SK-N-SH (cell line): ENCODE data around the gene ZNF587B. TPM values are rescaled to one million over a fixed set of nuclear protein-coding genes. Genes with fewer than 3 reads are reported as not detected.

Experiments used
- CTCF ChIA-PET: fragments of 300-600, 350-600 bp; formaldehyde crosslinking; extraction: SDS; loops from one replicate; lab custom pipeline; 2021; lab: Yijun Ruan, JAX
- POLR2A ChIA-PET: fragments of 350-600 bp; sonication (Branson Sonifier 250); formaldehyde crosslinking; extraction: SDS; loops from one replicate; lab custom pipeline; 2020; ENCODE audit warnings: antibody characterized with exemption, inconsistent platforms; lab: Yijun Ruan, JAX
- DNase-seq: peaks from one replicate; pipeline ENCODE4 v3.0.0; 2012
- H2AFZ ChIP-seq: fragments of 200-600 bp; sonication (generic); 2 replicates; pipeline ENCODE4 v1.8.1; 2016; ENCODE audit warnings: antibody characterized with exemption, mild to moderate bottlenecking, low read depth
- H3F3A ChIP-seq: fragments of 200-600 bp; sonication (generic); replicated peaks from 2 replicates; pipeline ENCODE3; 2016; ENCODE audit warnings: antibody characterized with exemption, mild to moderate bottlenecking; ENCODE audit not compliant: insufficient read depth
- H3K27ac ChIP-seq, 2 experiments: fragments of 200-500 bp in 1 of 2; fragments of 200-600 bp in 1 of 2; sonication (Bioruptor generic) in 1 of 2; sonication (generic), shearing (Covaris generic) in 1 of 2; 2 replicates each; pipeline versions ENCODE4 v1.5.1 to v1.6.1; 2014 to 2016; ENCODE audit warnings: low read depth in 2 of 2, inconsistent platforms in 1 of 2, low read length in 1 of 2, mild to moderate bottlenecking in 1 of 2, mixed read lengths in 1 of 2
- H3K27me3 ChIP-seq: fragments of 200-600 bp; sonication (generic), shearing (Covaris generic); 2 replicates; pipeline ENCODE4 v1.6.1; 2016; ENCODE audit warnings: mixed run types; ENCODE audit not compliant: insufficient read depth
- H3K36me3 ChIP-seq, 2 experiments: fragments of 200-500 bp in 1 of 2; fragments of 200-600 bp in 1 of 2; sonication (Bioruptor generic) in 1 of 2; sonication (generic) in 1 of 2; replicated peaks in 1 of 2; 2 replicates each; pipeline versions ENCODE3 to v1.5.1; 2014 to 2016; ENCODE audit warnings: low read length in 1 of 2, mild to moderate bottlenecking in 1 of 2; ENCODE audit not compliant: insufficient read depth in 2 of 2, control insufficient read depth in 1 of 2
- H3K4me1 ChIP-seq, 2 experiments: fragments of 200-500 bp in 1 of 2; fragments of 200-600 bp in 1 of 2; sonication (Bioruptor generic) in 1 of 2; sonication (generic), shearing (Covaris generic) in 1 of 2; 2 replicates each; pipeline versions ENCODE4 v1.5.1 to v1.6.1; 2014 to 2016; ENCODE audit warnings: low read depth in 1 of 2, low read length in 1 of 2, mixed run types in 1 of 2; ENCODE audit not compliant: insufficient read depth in 2 of 2, control insufficient read depth in 1 of 2
- H3K4me2 ChIP-seq: fragments of 200-600 bp; sonication (generic), shearing (Covaris generic); 2 replicates; pipeline ENCODE4 v1.6.1; 2017; ENCODE audit warnings: mixed run types
- H3K4me3 ChIP-seq, 2 experiments: fragments of 200-500 bp in 1 of 2; fragments of 200-600 bp in 1 of 2; sonication (Bioruptor generic) in 1 of 2; sonication (generic), shearing (Covaris generic) in 1 of 2; 2 replicates each; pipeline versions ENCODE4 v1.5.1 to v1.8.1; 2014 to 2016; ENCODE audit warnings: low read depth in 2 of 2, inconsistent platforms in 1 of 2, low read length in 1 of 2, mild to moderate bottlenecking in 1 of 2, mixed read lengths in 1 of 2, moderate library complexity in 1 of 2
- H3K79me2 ChIP-seq: fragments of 200-600 bp; sonication (generic); 2 replicates; pipeline ENCODE4 v1.8.1; 2017; ENCODE audit warnings: mild to moderate bottlenecking; ENCODE audit not compliant: insufficient read depth
- H3K9ac ChIP-seq: fragments of 200-600 bp; sonication (generic); 2 replicates; pipeline ENCODE4 v1.6.1; 2017; ENCODE audit warnings: mixed run types
- H3K9me2 ChIP-seq: fragments of 200-600 bp; sonication (generic); 2 replicates; pipeline ENCODE4 v1.6.1; 2017; ENCODE audit warnings: mixed run types
- H3K9me3 ChIP-seq: fragments of 200-600 bp; sonication (generic); 2 replicates; pipeline ENCODE4 v1.6.1; 2017; ENCODE audit warnings: mixed run types, mild to moderate bottlenecking, moderate library complexity
- H4K20me1 ChIP-seq: fragments of 200-600 bp; sonication (generic); 2 replicates; pipeline ENCODE4 v1.6.1; 2017; ENCODE audit warnings: mild to moderate bottlenecking, mixed run types; ENCODE audit not compliant: insufficient read depth
- CTCF ChIP-seq: fragments of 200-600 bp; sonication (generic); IDR thresholded peaks from 2 replicates; pipeline ENCODE4 v1.6.1; 2017; ENCODE audit warnings: antibody characterized with exemption, mild to moderate bottlenecking, moderate library complexity
- ELF1 ChIP-seq: IDR thresholded peaks from 2 replicates; pipeline ENCODE4 v1.4.0; 2012
- FOSL2 ChIP-seq: IDR thresholded peaks from 2 replicates; pipeline ENCODE4 v1.4.0; 2012; ENCODE audit warnings: low read depth, mild to moderate bottlenecking, moderate library complexity, borderline replicate concordance
- FOXJ3 ChIP-seq: sonication (generic); formaldehyde crosslinking; IDR thresholded peaks from 2 replicates; pipeline ENCODE4 v1.5.1; 2020; ENCODE audit warnings: mild to moderate bottlenecking, missing genetic modification reagents
- FOXM1 ChIP-seq: IDR thresholded peaks from 2 replicates; pipeline ENCODE4 v1.4.0; 2012; ENCODE audit warnings: low read depth, mild to moderate bottlenecking
- NFIC ChIP-seq: IDR thresholded peaks from 2 replicates; pipeline ENCODE4 v1.4.0; 2012; ENCODE audit warnings: borderline replicate concordance
- NRF1 ChIP-seq: IDR thresholded peaks from 2 replicates; pipeline ENCODE4 v1.6.1; 2012; ENCODE audit warnings: low read depth, mild to moderate bottlenecking, low read length
- POLR2AphosphoS5 ChIP-seq: IDR thresholded peaks from 2 replicates; pipeline ENCODE4 v1.6.1; 2012; ENCODE audit warnings: low read depth, low read length
- RCOR1 ChIP-seq: fragments of 150-350 bp; IDR thresholded peaks from 2 replicates; pipeline ENCODE4 v1.6.1; 2017; ENCODE audit warnings: antibody characterized with exemption, low read length
- SMC3 ChIP-seq: IDR thresholded peaks from 2 replicates; pipeline ENCODE4 v1.6.1; 2012; ENCODE audit warnings: low read depth, low read length, improper control_type of control experiment
- TEAD4 ChIP-seq: IDR thresholded peaks from 2 replicates; pipeline ENCODE4 v1.4.0; 2012; ENCODE audit warnings: mild to moderate bottlenecking, borderline replicate concordance; ENCODE audit not compliant: insufficient read depth
- ZBTB33 ChIP-seq: IDR thresholded peaks from 2 replicates; pipeline ENCODE4 v1.4.0; 2012; ENCODE audit warnings: low read depth, borderline replicate concordance
- WGBS: methylation state at CpG from one replicate; pipeline ENCODE4 v1.1.6; 2017; ENCODE audit warnings: low lambda C conversion rate; 5-methylcytosine and 5-hydroxymethylcytosine counted together
- polyA plus RNA-seq, 3 experiments: library from polyadenylated mRNA; depleted of rRNA; stranded (reverse); fragments of >200 nt; gene quantifications; 2 replicates each; pipeline ENCODE4 v1.2.3, GENCODE V29; 2012

Gene ZNF587B
- polyA plus RNA-seq, 1 of the 3 experiments (the other 2 are of a cell fraction): 2.4 TPM

GRCh38 chr19:57816652-57817051 lies 13.4 kb upstream of the ZNF587B start:
- no peak overlapping the region for H3K27ac ChIP-seq
- H4K20me1 ChIP-seq: no peaks in the 10 kb centered on the region
- no peak overlapping the region for H2AFZ ChIP-seq
- ChIA-PET CTCF (no interaction called here), POLR2A (no interaction called here)
- TF ChIP-seq POLR2AphosphoS5 (no peak), ZBTB33 (no peak)
- no peaks in the 10 kb centered on the region for H3K9me2 ChIP-seq
- no peak overlapping the region for H3K4me2 ChIP-seq
- H3K4me3 ChIP-seq: no peak overlapping the region
- no peaks in the 10 kb centered on the region for H3F3A ChIP-seq
- no peaks in the 10 kb centered on the region for H3K36me3 ChIP-seq
- peaks cover 38% of the 10 kb centered on the region for H3K79me2 ChIP-seq
- H3K9me3 ChIP-seq: no peaks in the 10 kb centered on the region
- peaks cover 0 to 13% of the 10 kb centered on the region in 2 experiments; a peak in 2 of 4 replicates for H3K4me1 ChIP-seq
- no peak overlapping the region for H3K9ac ChIP-seq
- 88% methylated on average over 7 of the region's 7 CpGs for WGBS
- DNase-seq: no peak
- H3K27me3 ChIP-seq: no peaks in the 10 kb centered on the region

DNA sequence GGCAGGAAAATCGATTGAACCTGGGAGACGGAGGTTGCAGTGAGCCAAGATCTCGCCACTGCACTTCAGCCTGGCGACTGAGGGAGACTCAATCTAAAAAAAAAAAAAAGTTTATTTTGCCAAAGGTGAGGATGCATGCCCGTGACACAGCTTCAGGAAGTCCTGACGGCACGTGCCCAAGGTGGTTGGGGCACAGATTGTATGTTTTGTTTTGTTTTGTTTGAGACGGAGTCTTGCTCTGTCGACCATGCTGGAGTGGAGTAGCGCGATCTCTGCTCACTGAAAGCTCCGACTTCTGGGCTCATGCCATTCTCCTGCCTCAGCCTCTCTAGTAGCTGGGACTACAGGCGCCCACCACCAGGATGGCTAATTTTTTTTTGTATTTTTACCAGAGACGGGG lies 12.1 kb upstream of the ZNF587B start:
- Histone ChIP-seq H2AFZ (no peak overlapping the region), H3K9me2 (no peaks in the 10 kb centered on the region), H3K79me2 (peaks cover 51% of the 10 kb centered on the region), H3K27ac (no peak overlapping the region), H3K4me3 (no peak overlapping the region), H3K9ac (no peak overlapping the region), H3K9me3 (no peaks in the 10 kb centered on the region), H3K27me3 (no peaks in the 10 kb centered on the region), H3K36me3 (no peaks in the 10 kb centered on the region), H3F3A (no peaks in the 10 kb centered on the region), H3K4me1 (peaks cover 0 to 13% of the 10 kb centered on the region in 2 experiments; a peak in 2 of 4 replicates), H3K4me2 (no peak overlapping the region), H4K20me1 (no peaks in the 10 kb centered on the region)
- TF ChIP-seq RCOR1 (no peak), CTCF (no peak), FOXJ3 (CRISPR knock-in tag) (no peak), NRF1 (no peak), SMC3 (no peak)
- ChIA-PET CTCF (no interaction called here), POLR2A (no interaction called here)
- no peak for DNase-seq
- WGBS: 93% methylated on average over 14 of the region's 14 CpGs

GRCh38 chr19:57818378-57818777 lies 11.7 kb upstream of the ZNF587B start:
- Histone ChIP-seq H3K9ac (no peak overlapping the region), H3K4me3 (no peak overlapping the region), H4K20me1 (0 out of 2 replicates have a peak, but pooled peaks cover 2% of the 10 kb centered on the region), H3F3A (no peaks in the 10 kb centered on the region), H3K9me3 (no peaks in the 10 kb centered on the region), H3K27me3 (no peaks in the 10 kb centered on the region), H3K79me2 (peaks cover 54% of the 10 kb centered on the region), H3K27ac (no peak overlapping the region), H3K4me2 (no peak overlapping the region)
- DNase-seq: no peak
- 94% methylated on average over 7 of the region's 7 CpGs for WGBS
- TF ChIP-seq FOSL2: no peak
- TF ChIP-seq NFIC: no peak
- no peak for TF ChIP-seq FOXM1
- no peak for TF ChIP-seq CTCF
- no peak for TF ChIP-seq ZBTB33
- TF ChIP-seq RCOR1: no peak
- no peak for TF ChIP-seq ELF1
- no peak for TF ChIP-seq TEAD4
- TF ChIP-seq, all 33 proteins: peak for 0
- no peaks in the 10 kb centered on the region for H3K36me3 ChIP-seq
- POLR2A ChIA-PET: no interaction called here
- H3K4me1 ChIP-seq: peaks cover 0 to 13% of the 10 kb centered on the region in 2 experiments; a peak in 2 of 4 replicates
- CTCF ChIA-PET: interaction anchor here (0.9 kb wide), 1 partner anchor 98 kb away, joined by 3 read pairs; no protein-coding TSS in a partner anchor
- H3K9me2 ChIP-seq: no peaks in the 10 kb centered on the region
- peak overlapping the region; percentile 95; the same call in 1 of the 2 replicates for H2AFZ ChIP-seq
